Dermis blood vessel endothelial cell (primary cell): ENCODE data around the gene EPAS1. TPM values are rescaled to one million over a fixed set of nuclear protein-coding genes. Genes with fewer than 3 reads are reported as not detected.
A peak's percentile ranks its signal among the peaks of the same experiment; 100 is the strongest.

Experiments
- DNase-seq: peaks from one replicate; pipeline ENCODE4 v3.0.0; 2010
- total RNA-seq: library from RNA; depleted of rRNA; stranded (reverse); fragments of >200 nt; gene quantifications from 2 replicates; pipeline ENCODE4 v1.2.3, GENCODE V29; 2014

The EPAS1 gene
- total RNA-seq, 1 donor from 2014 or later = 283 TPM

GRCh38 chr2:46365913-46366667, 68.9 kb downstream of the EPAS1 start:
- peak; percentile 23 for DNase-seq

GRCh38 chr2:46366668-46367052, 69.5 kb downstream of the EPAS1 start:
- peak; percentile 70 for DNase-seq

GRCh38 chr2:46367286-46367685, 70.1 kb downstream of the EPAS1 start:
- DNase-seq = peak; percentile 74

- DNase-seq = no peak
These were observed 71.2 kb downstream of the EPAS1 start for GRCh38 chr2:46368401-46368800.

GRCh38 chr2:46369783-46370182, 72.6 kb downstream of the EPAS1 start:
- no peak for DNase-seq

- DNase-seq = no peak
These were observed 74.6 kb downstream of the EPAS1 start for GRCh38 chr2:46371854-46372253.

GRCh38 chr2:46372475-46372874, 75.3 kb downstream of the EPAS1 start:
- no peak for DNase-seq

- no peak for DNase-seq
These were observed 76.0 kb downstream of the EPAS1 start for GRCh38 chr2:46373238-46373637.

- DNase-seq = no peak
These were observed 78.4 kb downstream of the EPAS1 start for GRCh38 chr2:46375566-46376125.

GRCh38 chr2:46376586-46376985, 79.4 kb downstream of the EPAS1 start:
- DNase-seq = no peak

- DNase-seq = no peak
These were observed 79.9 kb downstream of the EPAS1 start for GRCh38 chr2:46377101-46377581.

GRCh38 chr2:46377666-46378560, 80.7 kb downstream of the EPAS1 start:
- no peak for DNase-seq

GRCh38 chr2:46378616-46379015, 81.4 kb downstream of the EPAS1 start:
- no peak for DNase-seq

- DNase-seq = no peak
These were observed 82.2 kb downstream of the EPAS1 start for GRCh38 chr2:46379213-46380037.

GRCh38 chr2:46380038-46380940, 83.1 kb downstream of the EPAS1 start:
- no peak for DNase-seq

- no peak for DNase-seq
These were observed 84.1 kb downstream of the EPAS1 start for GRCh38 chr2:46381263-46381849.

- DNase-seq = no peak
These were observed 84.7 kb downstream of the EPAS1 start for GRCh38 chr2:46381871-46382270.

- DNase-seq = no peak
These were observed 85.3 kb downstream of the EPAS1 start for GRCh38 chr2:46382331-46383112.

GRCh38 chr2:46383113-46383395, 85.8 kb downstream of the EPAS1 start:
- DNase-seq = no peak

GRCh38 chr2:46383784-46384456, 86.7 kb downstream of the EPAS1 start:
- no peak for DNase-seq
